HFF-Myc (cell line): ENCODE results near the gene CAMTA1.

Experiments
- DNase-seq: peaks from one replicate; pipeline ENCODE4 v3.0.0-alpha.2; 2011; ENCODE audit warnings: low read depth; ENCODE audit errors: extremely low read depth
- H3K4me3 ChIP-seq: replicated peaks from 2 replicates; pipeline ENCODE4 v1.5.1; 2011; ENCODE audit warnings: low read depth, mild to moderate bottlenecking, control low read depth, low read length
- CTCF ChIP-seq: IDR thresholded peaks from 2 replicates; pipeline ENCODE4 v1.5.1; 2012; ENCODE audit warnings: mild to moderate bottlenecking, low read depth, low read length, control low read depth; ENCODE audit errors: missing control alignments

Gene CAMTA1

GRCh38 chr1:7388488-7389185 lies 603.4 kb downstream of the CAMTA1 start:
- DNase-seq = no peak
- H3K4me3 ChIP-seq = no peak overlapping the region
- no peak for TF ChIP-seq CTCF

GRCh38 chr1:7389201-7389905 lies 604.1 kb downstream of the CAMTA1 start:
- H3K4me3 ChIP-seq = no peak overlapping the region
- no peak for TF ChIP-seq CTCF
- DNase-seq = no peak

- H3K4me3 ChIP-seq = no peak overlapping the region
- no peak for TF ChIP-seq CTCF
- DNase-seq = no peak
These were observed 604.8 kb downstream of the CAMTA1 start for GRCh38 chr1:7389906-7390603.

GRCh38 chr1:7390604-7391000 lies 605.3 kb downstream of the CAMTA1 start:
- H3K4me3 ChIP-seq = no peak overlapping the region
- no peak for DNase-seq
- no peak for TF ChIP-seq CTCF

GRCh38 chr1:7393136-7393535 lies 607.9 kb downstream of the CAMTA1 start:
- no peak for DNase-seq
- no peak overlapping the region for H3K4me3 ChIP-seq
- no peak for TF ChIP-seq CTCF

- no peak overlapping the region for H3K4me3 ChIP-seq
- DNase-seq = no peak
- TF ChIP-seq CTCF = no peak
These were observed 610.0 kb downstream of the CAMTA1 start for GRCh38 chr1:7395251-7395650.
